Prostate gland (tissue), 2 donors: ENCODE results near the gene DDN.

ENCODE experiments used
- POLR2A ChIP-seq: fragments of 450-650 bp; IDR thresholded peaks from one replicate; pipeline ENCODE4 v1.6.1; 2016; ENCODE audit warnings: antibody characterized with exemption, mild to moderate bottlenecking
- POLR2AphosphoS5 ChIP-seq: sonication (generic); formaldehyde crosslinking; IDR thresholded peaks from one replicate; pipeline ENCODE4 v1.6.1; 2017; ENCODE audit warnings: antibody characterized with exemption
- TF ChIP-seq, protein P1 (sequence below), 4 experiments: fragments of 200-600 bp in 2 of 4; fragments of 450-650 bp in 2 of 4; sonication (generic) in 2 of 4; IDR thresholded peaks; 1 replicate in 3 of 4; 2 replicates in 1 of 4; pipeline ENCODE4 v1.5.1; 2016 to 2019; ENCODE audit warnings: antibody characterized with exemption in 4 of 4, mild to moderate bottlenecking in 2 of 4, moderate library complexity in 2 of 4

DNA sequence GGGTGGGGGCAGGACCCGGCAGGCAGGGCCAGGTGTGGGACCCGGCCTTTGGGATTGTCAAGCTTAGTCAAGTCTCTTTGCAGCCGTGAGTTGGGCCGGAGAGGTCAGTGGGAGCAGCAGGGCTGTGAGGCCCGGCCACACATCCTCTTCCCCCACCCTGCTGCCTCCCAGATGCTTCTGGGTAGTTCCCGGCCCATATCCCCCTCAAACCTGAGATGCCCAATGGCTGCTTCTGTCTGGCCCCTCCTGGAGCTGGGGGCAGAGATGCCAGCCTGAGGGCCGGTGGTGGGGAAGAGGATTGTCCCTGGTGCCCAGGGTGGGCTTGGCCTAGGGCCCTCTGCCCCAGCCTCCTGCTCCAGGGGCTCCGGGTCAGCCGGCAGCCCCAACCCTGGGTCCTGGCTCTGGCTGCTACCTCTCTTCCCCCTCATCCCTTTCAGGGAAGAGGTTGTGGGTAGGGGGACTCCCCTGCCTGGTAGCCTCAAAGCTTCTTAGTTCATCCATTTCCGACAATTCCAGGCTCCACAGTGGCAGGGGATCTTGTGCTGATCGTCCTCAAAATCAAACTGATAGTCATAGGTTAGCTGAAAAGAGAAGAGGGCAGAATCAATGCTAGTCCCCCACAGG lies 22.2 kb upstream of the DDN start:
- TF ChIP-seq, protein P1, sequence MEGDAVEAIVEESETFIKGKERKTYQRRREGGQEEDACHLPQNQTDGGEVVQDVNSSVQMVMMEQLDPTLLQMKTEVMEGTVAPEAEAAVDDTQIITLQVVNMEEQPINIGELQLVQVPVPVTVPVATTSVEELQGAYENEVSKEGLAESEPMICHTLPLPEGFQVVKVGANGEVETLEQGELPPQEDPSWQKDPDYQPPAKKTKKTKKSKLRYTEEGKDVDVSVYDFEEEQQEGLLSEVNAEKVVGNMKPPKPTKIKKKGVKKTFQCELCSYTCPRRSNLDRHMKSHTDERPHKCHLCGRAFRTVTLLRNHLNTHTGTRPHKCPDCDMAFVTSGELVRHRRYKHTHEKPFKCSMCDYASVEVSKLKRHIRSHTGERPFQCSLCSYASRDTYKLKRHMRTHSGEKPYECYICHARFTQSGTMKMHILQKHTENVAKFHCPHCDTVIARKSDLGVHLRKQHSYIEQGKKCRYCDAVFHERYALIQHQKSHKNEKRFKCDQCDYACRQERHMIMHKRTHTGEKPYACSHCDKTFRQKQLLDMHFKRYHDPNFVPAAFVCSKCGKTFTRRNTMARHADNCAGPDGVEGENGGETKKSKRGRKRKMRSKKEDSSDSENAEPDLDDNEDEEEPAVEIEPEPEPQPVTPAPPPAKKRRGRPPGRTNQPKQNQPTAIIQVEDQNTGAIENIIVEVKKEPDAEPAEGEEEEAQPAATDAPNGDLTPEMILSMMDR (IDR thresholded peaks at IDR 0.05) = no peak
- TF ChIP-seq POLR2AphosphoS5 = no peak
- TF ChIP-seq POLR2A = no peak
